HG03095 (cell line): ENCODE results near the gene AP1S2.
"Not testable (repeated sequence)": the region's sequence is repeated elsewhere in the genome, so short reads cannot be mapped to it uniquely, and the experiment has no call there.

ENCODE experiments used
- ATAC-seq: cut with Tn5 transposase; IDR thresholded peaks from one replicate; pipeline ENCODE4 v1.9.1; 2021; ENCODE audit warnings: moderate library complexity; ENCODE audit not compliant: unreplicated experiment

AP1S2 gene

GRCh38 chrX:15854712-15855567 lies at the start of gene AP1S2:
AP1S2 (minus strand) TSS chrX:15854813; CDS start chrX:15852524, 2,289 bp downstream.
- peak; percentile 92 for ATAC-seq

GRCh38 chrX:15903186-15903681 lies 48.6 kb upstream of the AP1S2 start:
- peak; percentile 93 for ATAC-seq

GRCh38 chrX:15895334-15895733 lies 40.7 kb upstream of the AP1S2 start:
- no peak for ATAC-seq

GRCh38 chrX:15894724-15895123 lies 40.1 kb upstream of the AP1S2 start:
- ATAC-seq = no peak

- ATAC-seq = no peak
These were observed 35.9 kb upstream of the AP1S2 start for GRCh38 chrX:15890463-15890862.

GRCh38 chrX:15888062-15888461 lies 33.4 kb upstream of the AP1S2 start:
- ATAC-seq = no peak

- no peak for ATAC-seq
These were observed 28.9 kb upstream of the AP1S2 start for GRCh38 chrX:15883540-15883863.

- ATAC-seq = peak; percentile 71
These were observed 28.3 kb upstream of the AP1S2 start for GRCh38 chrX:15882704-15883539.

- ATAC-seq = no peak
These were observed 26.8 kb upstream of the AP1S2 start for GRCh38 chrX:15881381-15881897.

GRCh38 chrX:15877914-15878313 lies 23.3 kb upstream of the AP1S2 start:
- not testable (repeated sequence) for ATAC-seq

- no peak for ATAC-seq
These were observed 22.8 kb upstream of the AP1S2 start for GRCh38 chrX:15877380-15877779.

- ATAC-seq = no peak
These were observed 20.1 kb upstream of the AP1S2 start for GRCh38 chrX:15874672-15875071.

- no peak for ATAC-seq
These were observed 19.0 kb upstream of the AP1S2 start for GRCh38 chrX:15873566-15873965.

- ATAC-seq = no peak
These were observed 15.7 kb upstream of the AP1S2 start for GRCh38 chrX:15870310-15870709.

- no peak for ATAC-seq
These were observed 15.1 kb upstream of the AP1S2 start for GRCh38 chrX:15869695-15870094.

GRCh38 chrX:15866147-15866546 lies 11.5 kb upstream of the AP1S2 start:
- ATAC-seq = no peak

- ATAC-seq = no peak
These were observed 10.0 kb upstream of the AP1S2 start for GRCh38 chrX:15864629-15865028.

- no peak for ATAC-seq
These were observed 9.4 kb upstream of the AP1S2 start for GRCh38 chrX:15864023-15864422.

- ATAC-seq = no peak
These were observed 6.3 kb upstream of the AP1S2 start for GRCh38 chrX:15860921-15861320.

GRCh38 chrX:15858051-15858450 lies 3.4 kb upstream of the AP1S2 start:
- no peak for ATAC-seq

- no peak for ATAC-seq
These were observed 2.0 kb upstream of the AP1S2 start for GRCh38 chrX:15856636-15857035.

GRCh38 chrX:15856222-15856587 lies 1.6 kb upstream of the AP1S2 start:
- ATAC-seq = no peak
